K562 (cell line): ENCODE measurements around the gene COPS9. TPM values are rescaled to one million over a fixed set of nuclear protein-coding genes. Genes with fewer than 3 reads are reported as not detected.

Experiments used
- ETV5 ChIP-seq: sonication (generic); formaldehyde crosslinking; IDR thresholded peaks from 2 replicates; pipeline ENCODE4 v1.4.0; 2020; ENCODE audit warnings: low read depth, mild to moderate bottlenecking, missing genetic modification reagents
- GATAD2A ChIP-seq: fragments of 450-650 bp; IDR thresholded peaks from 2 replicates; pipeline ENCODE4 v1.6.1; 2017
- MCM5 ChIP-seq: fragments of 450-650 bp; IDR thresholded peaks from 2 replicates; pipeline ENCODE4 v1.6.1; 2016; ENCODE audit warnings: low read depth
- PTTG1 ChIP-seq: fragments of 450-650 bp; IDR thresholded peaks from 2 replicates; pipeline ENCODE4 v1.6.1; 2016; ENCODE audit warnings: low read depth, mild to moderate bottlenecking, missing genetic modification characterization, missing compliant biosample characterization
- ZBTB40 ChIP-seq, 2 experiments: fragments of 450-650 bp in 1 of 2; sonication (generic) in 1 of 2; formaldehyde crosslinking in 1 of 2; IDR thresholded peaks; 2 replicates each; pipeline versions ENCODE4 v1.7.1 to v1.9.0; 2016 to 2022; ENCODE audit warnings: inconsistent platforms in 1 of 2, mild to moderate bottlenecking in 1 of 2, missing genetic modification reagents in 1 of 2
- ZNF699 ChIP-seq: fragments of 250-450 bp; sonication (Bioruptor Pico); IDR thresholded peaks from 2 replicates; pipeline ENCODE4 v1.8.0; 2021; ENCODE audit warnings: mild to moderate bottlenecking, moderate library complexity; ENCODE audit not compliant: insufficient replicate concordance
- ZNF785 ChIP-seq: fragments of 250-450 bp; sonication (Bioruptor Pico); IDR thresholded peaks from 2 replicates; pipeline ENCODE4 v1.4.0; 2020; ENCODE audit warnings: mild to moderate bottlenecking
- polyA plus RNA-seq, 8 experiments: library from polyadenylated mRNA; depleted of rRNA in 4 of 8; stranded (reverse) in 5 of 8; unstranded in 3 of 8; fragments of >200 nt; fragmentation: Nextera tagmentation in 2 of 8; fragmentation: Illumina TruSeq in 1 of 8; extraction: Ambion mirVana in 2 of 8; extraction: Trizol in 1 of 8; gene quantifications; 2 replicates each; pipeline versions ENCODE4 v1.2.1 to v1.2.3, GENCODE V29; 2011 to 2014; ENCODE audit warnings: inconsistent platforms in 1 of 8, missing spikeins in 1 of 8
- total RNA-seq, 7 experiments: library from RNA; depleted of rRNA in 6 of 7; stranded (reverse); fragments of >200 nt in 6 of 7; fragmentation: Illumina TruSeq in 2 of 7; extraction: Trizol in 2 of 7; gene quantifications; 2 replicates each; pipeline versions ENCODE4 v1.2.1 to v1.2.3, GENCODE V29; 2011 to 2021; ENCODE audit warnings: low replicate concordance in 1 of 7

The COPS9 gene
- total and polyA plus RNA-seq, 9 of the 15 experiments (the other 6 are each of a cell fraction or from before 2014, with no cell fraction given) = 55.0 to 281 (median 99.9) TPM

GRCh38 chr2:240105982-240106381 lies 30.1 kb downstream of the COPS9 start (continued):
- TF ChIP-seq ZBTB40 (IDR thresholded peaks at IDR 0.05) = no peak
- TF ChIP-seq ZBTB40 (CRISPR knock-in tag; IDR thresholded peaks at IDR 0.05) = no peak
- TF ChIP-seq MCM5 = no peak
- no peak for TF ChIP-seq ETV5 (CRISPR knock-in tag)
- TF ChIP-seq ZNF785 (CRISPR knock-in tag) = no peak
- no peak for TF ChIP-seq PTTG1
- no peak for TF ChIP-seq GATAD2A
- TF ChIP-seq ZNF699 (CRISPR knock-in tag) = no peak
